Activated T-helper 1 cell treated with anti-CD3 and anti-CD28 coated beads, Interleukin-2, amount 50 U/mL, for 16 hours (primary cell): ENCODE data around the gene RAB11FIP4.

Experiments
- DNase-seq, 2 donors: peaks; one replicate each; pipeline ENCODE4 v3.0.0-alpha.2; 2020; ENCODE audit warnings: low read depth in 1 of 2, low spot score in 1 of 2

Gene RAB11FIP4

GRCh38 chr17:31565652-31566051 lies 174.2 kb downstream of the RAB11FIP4 start:
- DNase-seq: no peak

- no peak for DNase-seq
Measured at GRCh38 chr17:31566247-31566991, 174.9 kb downstream of the RAB11FIP4 start.

DNA sequence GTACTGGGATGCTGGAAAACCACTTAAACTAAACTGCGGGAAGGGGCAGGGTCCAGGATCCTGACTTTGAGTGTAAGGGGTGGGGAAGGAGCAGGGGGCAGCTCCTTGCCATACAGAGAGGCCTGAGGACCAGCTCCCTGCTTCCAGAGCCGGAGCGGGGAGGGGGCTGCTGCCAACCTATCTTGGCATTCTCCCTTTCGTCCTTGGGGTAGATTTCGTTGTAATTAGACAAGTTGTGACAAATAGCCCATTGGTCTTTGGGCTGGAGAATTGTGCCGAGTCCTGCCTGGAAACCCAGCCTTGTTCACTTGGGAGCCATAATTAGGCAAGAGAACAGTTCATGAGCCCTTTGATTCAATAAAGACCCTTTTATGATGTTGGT lies 175.5 kb downstream of the RAB11FIP4 start:
- no peak for DNase-seq

GRCh38 chr17:31568121-31568520 lies 176.6 kb downstream of the RAB11FIP4 start:
- no peak for DNase-seq

DNA sequence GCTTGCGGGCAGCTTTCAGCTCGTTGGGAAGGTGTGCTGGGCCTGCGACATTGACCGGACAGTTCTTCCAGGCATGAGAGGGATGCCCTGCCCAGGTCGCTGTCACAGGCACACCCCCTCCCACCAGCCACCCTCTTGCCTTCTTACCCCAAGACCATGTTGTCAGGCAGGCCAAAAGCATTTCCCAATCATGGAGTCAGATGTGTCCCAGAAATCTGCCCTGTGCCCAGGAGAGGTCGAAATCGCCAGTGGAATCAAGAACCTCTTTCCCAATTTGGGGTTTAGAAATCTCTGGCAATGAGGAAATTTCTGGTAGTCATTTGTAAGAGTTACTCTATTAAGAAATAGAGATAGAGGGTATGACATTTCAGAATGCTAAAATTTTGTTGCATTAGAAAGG lies 177.1 kb downstream of the RAB11FIP4 start:
- DNase-seq: no peak

DNA sequence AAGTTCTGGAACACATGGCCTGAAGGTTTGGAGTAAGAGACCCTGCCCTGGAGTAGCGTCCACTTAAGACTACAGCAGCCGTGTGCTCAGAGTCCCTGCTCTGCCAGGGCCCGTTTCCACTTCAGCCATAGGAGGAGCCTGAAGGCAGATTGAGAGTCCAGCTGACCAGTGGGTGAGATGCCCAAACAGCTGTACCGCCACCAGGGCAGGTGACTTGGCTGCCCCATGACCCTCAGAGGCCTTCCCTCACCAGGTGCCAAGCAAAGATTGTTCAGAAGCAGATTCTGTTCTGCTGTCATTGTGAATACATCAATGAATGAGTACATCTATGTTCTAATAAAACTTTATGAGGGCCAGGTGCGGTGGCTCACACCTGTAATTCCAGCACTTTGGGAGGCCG lies 178.8 kb downstream of the RAB11FIP4 start:
- DNase-seq: no peak

GRCh38 chr17:31570951-31571892 lies 179.7 kb downstream of the RAB11FIP4 start:
- DNase-seq: no peak

- no peak for DNase-seq
Measured at GRCh38 chr17:31572341-31572740, 180.9 kb downstream of the RAB11FIP4 start.

- no peak for DNase-seq
Measured at GRCh38 chr17:31573047-31573446, 181.6 kb downstream of the RAB11FIP4 start.

DNA sequence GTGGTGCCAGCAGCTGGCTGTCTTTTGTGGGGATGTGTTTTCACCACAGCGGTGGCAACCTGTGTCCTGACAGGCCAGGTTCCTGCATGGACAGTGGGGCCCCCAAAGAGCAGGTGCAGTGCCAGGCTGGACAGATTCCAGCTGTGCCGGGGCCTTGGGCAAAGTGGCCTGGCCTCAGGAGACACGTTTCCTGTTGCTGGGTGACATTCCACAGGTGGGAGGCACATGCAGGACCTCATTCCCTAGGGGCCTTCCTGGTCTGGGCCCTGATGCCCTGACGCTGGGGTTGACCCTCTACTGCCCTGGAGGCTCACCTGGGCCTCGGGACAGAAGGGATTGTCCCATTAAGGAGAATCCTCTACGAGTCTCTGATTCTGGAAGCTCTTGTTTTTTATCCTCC lies 182.4 kb downstream of the RAB11FIP4 start:
- no peak for DNase-seq

- no peak for DNase-seq
Measured at GRCh38 chr17:31574458-31574857, 183.0 kb downstream of the RAB11FIP4 start.

DNA sequence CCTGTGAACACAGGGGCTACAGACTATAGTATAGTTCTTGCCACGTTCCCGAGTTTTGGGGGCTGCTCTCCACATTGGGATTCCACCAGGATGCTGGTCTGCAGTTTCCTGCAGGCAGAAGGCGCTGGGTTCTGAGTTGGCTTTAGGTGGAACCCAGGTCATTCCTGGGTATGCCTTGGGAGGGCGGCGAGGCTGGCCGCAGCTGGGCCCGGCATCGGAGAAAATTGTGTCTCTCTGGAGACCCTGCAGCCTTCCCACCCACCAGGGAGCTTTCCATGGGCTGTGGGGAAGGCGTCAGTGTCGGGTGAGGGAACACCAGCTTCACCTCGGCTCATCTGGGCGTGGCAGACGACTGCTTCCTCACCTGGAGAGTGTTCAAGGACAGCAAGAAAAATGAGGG lies 183.6 kb downstream of the RAB11FIP4 start:
- DNase-seq: no peak

DNA sequence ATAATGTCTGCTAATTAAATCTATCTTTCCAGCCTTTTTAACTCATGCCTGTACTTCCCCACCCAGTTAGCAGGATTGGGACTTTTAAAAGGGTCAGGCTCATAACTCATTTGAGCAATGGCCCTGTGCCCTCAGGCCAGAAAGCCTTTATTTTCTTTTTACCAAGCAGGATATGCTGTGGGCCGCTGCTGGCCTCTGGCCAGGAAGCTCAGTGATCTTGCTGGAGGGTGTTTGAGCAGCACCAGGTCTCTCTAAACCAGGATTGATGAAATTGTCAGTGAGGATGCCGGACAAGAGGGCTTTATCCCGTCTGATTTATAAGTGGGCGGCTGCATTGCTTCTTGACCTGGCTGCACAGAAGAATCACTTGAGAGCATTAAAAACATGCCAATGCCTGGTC lies 187.8 kb downstream of the RAB11FIP4 start:
- DNase-seq: no peak

DNA sequence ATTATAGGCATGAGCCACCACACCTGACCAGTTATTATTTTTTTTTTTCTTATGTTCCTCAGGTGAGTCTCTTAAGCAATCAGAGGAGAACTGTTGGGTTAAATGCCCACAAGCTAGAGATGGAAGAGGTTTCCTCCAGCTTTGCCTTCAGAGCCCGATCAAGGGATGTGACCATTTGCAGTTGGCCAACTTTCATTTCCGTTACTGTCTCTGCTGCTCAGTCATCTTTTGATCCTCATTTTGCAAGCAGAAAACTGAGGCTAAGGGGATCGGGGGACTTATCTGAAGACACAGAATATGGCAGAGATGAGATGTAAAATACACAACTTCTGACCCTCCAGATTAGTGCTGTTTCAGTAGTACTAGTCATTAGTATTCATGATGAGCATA lies 188.8 kb downstream of the RAB11FIP4 start:
- DNase-seq: no peak

- DNase-seq: no peak
Measured at GRCh38 chr17:31580706-31581490, 189.4 kb downstream of the RAB11FIP4 start.

DNA sequence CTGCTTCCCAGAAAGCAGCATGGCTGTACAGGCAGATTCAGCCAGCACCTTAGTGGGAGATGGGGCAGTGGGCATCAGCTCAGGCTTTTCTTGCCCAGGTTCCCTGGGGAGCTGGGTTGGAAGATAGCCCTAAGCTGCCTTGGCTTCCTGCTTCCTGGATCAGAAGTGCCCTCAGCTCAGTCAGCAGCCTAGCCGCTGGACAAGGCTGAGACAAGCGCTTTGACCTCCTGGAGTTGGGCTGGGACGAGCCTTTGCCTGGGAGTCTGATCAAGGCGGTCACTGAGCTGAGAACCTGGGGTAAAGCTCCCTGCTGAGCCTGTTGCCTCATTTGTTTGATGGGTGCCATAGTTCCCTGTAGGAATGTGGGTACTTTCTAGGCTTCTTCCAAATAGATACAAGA lies 190.0 kb downstream of the RAB11FIP4 start:
- no peak for DNase-seq

GRCh38 chr17:31582151-31582907 lies 190.9 kb downstream of the RAB11FIP4 start:
- no peak for DNase-seq

- DNase-seq: no peak
Measured at GRCh38 chr17:31583772-31584356, 192.4 kb downstream of the RAB11FIP4 start.

- no peak for DNase-seq
Measured at GRCh38 chr17:31584438-31585279, 193.2 kb downstream of the RAB11FIP4 start.

- DNase-seq: no peak
Measured at GRCh38 chr17:31585280-31585630, 193.8 kb downstream of the RAB11FIP4 start.
